Aorta (tissue), 5 donors: Measurements from ENCODE around the gene ZNF580. TPM values are rescaled to one million over a fixed set of nuclear protein-coding genes. Genes with fewer than 3 reads are reported as not detected.

Source experiments
- ATAC-seq: fragments of 200-7000 bp; cut with Tn5 transposase; one replicate; pipeline ENCODE4 v1.9.1; 2022; ENCODE audit warnings: moderate library complexity; ENCODE audit not compliant: low FRiP score
- DNase-seq, 2 donors: peaks; one replicate each; pipeline ENCODE4 v3.0.0-alpha.2; 2020
- H3K27ac ChIP-seq, 2 donors: one replicate each; pipeline ENCODE4 v1.5.1; 2013; ENCODE audit warnings: low read length in 2 of 2, mild to moderate bottlenecking in 2 of 2, moderate library complexity in 2 of 2, control low read depth in 1 of 2, inconsistent platforms in 1 of 2, low read depth in 1 of 2
- H3K27me3 ChIP-seq, 2 donors: one replicate each; pipeline ENCODE4 v1.6.1; 2013; ENCODE audit warnings: control low read depth in 1 of 2, low read length in 1 of 2, mild to moderate bottlenecking in 1 of 2, moderate library complexity in 1 of 2; ENCODE audit not compliant: insufficient read depth in 2 of 2, control insufficient read depth in 1 of 2
- H3K36me3 ChIP-seq, 2 donors: one replicate each; pipeline ENCODE4 v1.6.1; 2013; ENCODE audit warnings: control low read depth in 1 of 2, low read length in 1 of 2, mild to moderate bottlenecking in 1 of 2; ENCODE audit not compliant: insufficient read depth in 2 of 2, control insufficient read depth in 1 of 2
- H3K4me1 ChIP-seq, 2 donors: one replicate each; pipeline ENCODE4 v1.6.1; 2013; ENCODE audit warnings: low read length in 2 of 2, control low read depth in 1 of 2, mild to moderate bottlenecking in 1 of 2, moderate library complexity in 1 of 2; ENCODE audit not compliant: insufficient read depth in 2 of 2, control insufficient read depth in 1 of 2
- H3K4me3 ChIP-seq, 2 donors: one replicate each; pipeline ENCODE4 v1.5.1; 2013; ENCODE audit warnings: low read length in 2 of 2, control low read depth in 1 of 2, mild to moderate bottlenecking in 1 of 2
- H3K9me3 ChIP-seq: one replicate; pipeline ENCODE4 v1.6.1; 2013; ENCODE audit warnings: mild to moderate bottlenecking, low read length; ENCODE audit not compliant: control insufficient read depth
- WGBS, 2 donors: extraction: QIAGEN DNeasy Blood & Tissue Kit; methylation state at CpG; one replicate each; pipeline ENCODE4 v1.1.7; 2013; 5-methylcytosine and 5-hydroxymethylcytosine counted together
- intact Hi-C, 2 donors: fragments of 100-400 bp; cut with DNase I; formaldehyde crosslinking; loops; one replicate each; pipeline versions ENCODE4 v1.14.2 to v1.15.0; 2022
- polyA plus RNA-seq, 2 donors: library from polyadenylated mRNA; stranded (reverse); fragments of 200-250 nt; gene quantifications; one replicate each; pipeline ENCODE4 v1.2.3, GENCODE V29; 2013
- total RNA-seq, 2 donors: library from RNA; stranded (reverse); fragmentation: NEBNext Ultra II Directional; extraction: Animal tissue kit (Norgen Biotek cat#: 25700); gene quantifications; one replicate each; pipeline ENCODE4 v1.2.1, GENCODE V29; 2021
- donor health status: healthy with polysubstance abuse.
- donor health status: Bipolar disorder and iron deficiency.
- donor health status: DM: no; HTN: no; CAD: no.
- donor health status: DM: no; HTN: no; CAD: no.
- donor health status: DM: yes; HTN: yes; CAD: no.

Gene ZNF580
- total and polyA plus RNA-seq, 4 donors = 13.3 to 79.6 (median 43.3) TPM

- Histone ChIP-seq H3K4me3 (no peak overlapping the region), H3K27ac (no peak overlapping the region), H3K9me3 (no peaks in the 10 kb centered on the region), H3K4me1 (no peaks in the 10 kb centered on the region), H3K27me3 (no peaks in the 10 kb centered on the region), H3K36me3 (no peaks in the 10 kb centered on the region)
- no peak for DNase-seq
- intact Hi-C loops = no loop called here
- no peak for ATAC-seq
- 88 to 90% methylated on average over 11 of the region's 11 CpGs for WGBS, 2 donors
These were observed 14.5 kb upstream of the ZNF580 start for GRCh38 chr19:55626350-55626749.

- intact Hi-C loops = loop anchor here (5.0 kb wide), 1 partner anchor 115 kb away; no protein-coding TSS in a partner anchor
- ATAC-seq (peak; percentile 85), DNase-seq (peak in 1 of 2 donors; percentile 84)
- no peaks in the 10 kb centered on the region for H3K36me3 ChIP-seq
- H3K27me3 ChIP-seq = no peaks in the 10 kb centered on the region
- no peaks in the 10 kb centered on the region for H3K9me3 ChIP-seq
- H3K4me1 ChIP-seq = no peaks in the 10 kb centered on the region
- 6 to 7% methylated on average over 3 of the region's 3 CpGs for WGBS, 2 donors
- H3K4me3 ChIP-seq = no peak overlapping the region
- H3K27ac ChIP-seq = peak overlapping the region in 1 of 2 donors; percentile 1
These were observed 8.4 kb upstream of the ZNF580 start for GRCh38 chr19:55632463-55632834.

- intact Hi-C loops = loop anchor here (5.0 kb wide), 1 partner anchor 117 kb away; no protein-coding TSS in a partner anchor
- no peak overlapping the region for H3K27ac ChIP-seq
- H3K36me3 ChIP-seq = no peaks in the 10 kb centered on the region
- H3K27me3 ChIP-seq = no peaks in the 10 kb centered on the region
- 76 to 83% methylated on average over 8 of the region's 8 CpGs for WGBS, 2 donors
- H3K9me3 ChIP-seq = no peaks in the 10 kb centered on the region
- DNase-seq (no peak), ATAC-seq (no peak)
- H3K4me1 ChIP-seq = no peaks in the 10 kb centered on the region
- H3K4me3 ChIP-seq = no peak overlapping the region
These were observed 6.9 kb upstream of the ZNF580 start for GRCh38 chr19:55633861-55634260.

- Histone ChIP-seq H3K4me3 (peak overlapping the region; percentile 75 to 85), H3K27ac (peak overlapping the region; percentile 45 to 93), H3K36me3 (no peaks in the 10 kb centered on the region), H3K4me1 (no peaks in the 10 kb centered on the region), H3K27me3 (no peaks in the 10 kb centered on the region), H3K9me3 (no peaks in the 10 kb centered on the region)
- intact Hi-C loops = no loop called here
- peak in 1 of 2 donors; percentile 50 for DNase-seq
- peak; percentile 11 for ATAC-seq
- 3 to 7% methylated on average over 9 of the region's 9 CpGs for WGBS, 2 donors
These were observed 5.5 kb upstream of the ZNF580 start for GRCh38 chr19:55635334-55635717.

GRCh38 chr19:55635856-55636440, 4.9 kb upstream of the ZNF580 start:
- intact Hi-C loops = no loop called here
- no peaks in the 10 kb centered on the region for H3K4me1 ChIP-seq
- peak overlapping the region; percentile 45 to 93 for H3K27ac ChIP-seq
- no peaks in the 10 kb centered on the region for H3K9me3 ChIP-seq
- 60 to 66% methylated on average over 7 of the region's 7 CpGs for WGBS, 2 donors
- no peaks in the 10 kb centered on the region for H3K27me3 ChIP-seq
- DNase-seq = peak in 1 of 2 donors; percentile 25
- no peaks in the 10 kb centered on the region for H3K36me3 ChIP-seq
- H3K4me3 ChIP-seq = peak overlapping the region; percentile 75 to 85
- ATAC-seq = no peak

- WGBS, 2 donors = 83% methylated on average over 4 of the region's 4 CpGs
- intact Hi-C loops = no loop called here
- Histone ChIP-seq H3K4me3 (no peak overlapping the region), H3K9me3 (no peaks in the 10 kb centered on the region), H3K4me1 (no peaks in the 10 kb centered on the region), H3K36me3 (no peaks in the 10 kb centered on the region), H3K27me3 (no peaks in the 10 kb centered on the region), H3K27ac (peak overlapping the region in 1 of 2 donors; percentile 29)
- ATAC-seq (no peak), DNase-seq (no peak)
These were observed 4.1 kb upstream of the ZNF580 start for GRCh38 chr19:55636723-55637122.

GRCh38 chr19:55637534-55637933, 3.3 kb upstream of the ZNF580 start:
- DNase-seq = peak in 1 of 2 donors; percentile 45
- no peak overlapping the region for H3K27ac ChIP-seq
- intact Hi-C loops = no loop called here
- no peaks in the 10 kb centered on the region for H3K27me3 ChIP-seq
- H3K36me3 ChIP-seq = no peaks in the 10 kb centered on the region
- no peak for ATAC-seq
- 74 to 80% methylated on average over 11 of the region's 11 CpGs for WGBS, 2 donors
- H3K4me3 ChIP-seq = no peak overlapping the region
- H3K4me1 ChIP-seq = no peaks in the 10 kb centered on the region
- no peaks in the 10 kb centered on the region for H3K9me3 ChIP-seq

- WGBS, 2 donors = 65 to 81% methylated on average over 6 of the region's 6 CpGs
- Histone ChIP-seq H3K27ac (no peak overlapping the region), H3K27me3 (no peaks in the 10 kb centered on the region), H3K4me3 (no peak overlapping the region), H3K4me1 (peaks cover 0 to 3% of the 10 kb centered on the region in 2 donors), H3K36me3 (no peaks in the 10 kb centered on the region), H3K9me3 (no peaks in the 10 kb centered on the region)
- peak; percentile 50 to 78 for DNase-seq
- ATAC-seq = no peak
- intact Hi-C loops = no loop called here
These were observed 1.9 kb upstream of the ZNF580 start for GRCh38 chr19:55638864-55639359.

GRCh38 chr19:55640043-55640576, 692 bp upstream of the ZNF580 start:
- DNase-seq = peak; percentile 82 to 91

More at GRCh38 chr19:55640043-55640576, 692 bp upstream of the ZNF580 start:
- Histone ChIP-seq H3K4me3 (peak overlapping the region; percentile 66 to 89), H3K9me3 (no peaks in the 10 kb centered on the region), H3K36me3 (no peaks in the 10 kb centered on the region), H3K4me1 (peaks cover 0 to 3% of the 10 kb centered on the region in 2 donors), H3K27me3 (no peaks in the 10 kb centered on the region), H3K27ac (peak overlapping the region in 1 of 2 donors; percentile 50)
- intact Hi-C loops = no loop called here
- peak; percentile 50 for ATAC-seq
- 6% methylated on average over 26 to 38 of the region's 38 CpGs for WGBS, 2 donors
